C4-2B (cell line): ENCODE data around the gene PMCH.

Experiments
- CTCF ChIP-seq: fragments of 450-650 bp; conservative IDR thresholded peaks from 2 replicates; pipeline ENCODE4 v1.5.1; 2017; ENCODE audit warnings: mild to moderate bottlenecking
- ZFX ChIP-seq: fragments of 450-650 bp; IDR thresholded peaks from 2 replicates; pipeline ENCODE4 v1.6.1; 2017

- TF ChIP-seq CTCF (no peak; the same call in 1 of the 2 replicates), ZFX (no peak)
These were observed 37.0 kb upstream of the PMCH start for GRCh38 chr12:102234599-102234998.
